ENCODE results near the gene PDGFRB.

Gene PDGFRB

DNA sequence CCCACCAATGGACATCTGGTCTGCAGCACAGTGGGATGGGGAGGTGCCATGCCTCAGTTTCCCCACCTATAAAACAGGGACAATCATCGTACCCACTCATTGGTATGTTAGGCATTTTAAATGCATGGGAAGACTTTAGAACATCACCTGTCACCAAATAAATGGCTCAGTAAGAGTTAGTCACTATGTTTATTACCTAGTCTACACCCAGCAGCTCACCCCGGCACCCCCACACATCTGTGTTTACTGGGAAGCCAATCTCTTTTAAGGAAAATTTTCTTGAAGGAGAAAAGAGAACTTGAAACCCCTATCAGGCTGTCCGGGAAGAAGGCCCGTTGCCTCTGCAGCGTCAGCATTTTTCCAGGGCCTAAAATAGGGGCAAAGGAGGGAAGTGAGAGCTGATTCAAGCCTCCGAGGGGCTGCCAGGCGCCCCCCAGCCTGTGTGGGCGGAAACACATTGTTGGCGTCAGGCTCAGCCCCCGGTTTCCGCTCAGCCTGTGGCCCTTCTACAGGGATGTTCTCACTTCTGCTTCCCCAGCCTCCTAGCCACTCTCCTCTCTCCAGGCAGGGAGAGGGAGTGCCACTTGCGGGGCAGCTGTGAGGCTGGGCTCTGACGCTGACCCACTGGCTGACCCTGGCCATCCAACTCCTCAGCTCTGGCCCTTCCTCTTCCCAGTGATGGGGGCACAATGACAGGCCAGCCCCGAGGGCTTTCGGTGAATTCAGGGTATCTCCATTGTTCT lies 73.9 kb downstream of the PDGFRB start:
- peak; percentile 98 to 99 (median 98) for DNase-seq

DNA sequence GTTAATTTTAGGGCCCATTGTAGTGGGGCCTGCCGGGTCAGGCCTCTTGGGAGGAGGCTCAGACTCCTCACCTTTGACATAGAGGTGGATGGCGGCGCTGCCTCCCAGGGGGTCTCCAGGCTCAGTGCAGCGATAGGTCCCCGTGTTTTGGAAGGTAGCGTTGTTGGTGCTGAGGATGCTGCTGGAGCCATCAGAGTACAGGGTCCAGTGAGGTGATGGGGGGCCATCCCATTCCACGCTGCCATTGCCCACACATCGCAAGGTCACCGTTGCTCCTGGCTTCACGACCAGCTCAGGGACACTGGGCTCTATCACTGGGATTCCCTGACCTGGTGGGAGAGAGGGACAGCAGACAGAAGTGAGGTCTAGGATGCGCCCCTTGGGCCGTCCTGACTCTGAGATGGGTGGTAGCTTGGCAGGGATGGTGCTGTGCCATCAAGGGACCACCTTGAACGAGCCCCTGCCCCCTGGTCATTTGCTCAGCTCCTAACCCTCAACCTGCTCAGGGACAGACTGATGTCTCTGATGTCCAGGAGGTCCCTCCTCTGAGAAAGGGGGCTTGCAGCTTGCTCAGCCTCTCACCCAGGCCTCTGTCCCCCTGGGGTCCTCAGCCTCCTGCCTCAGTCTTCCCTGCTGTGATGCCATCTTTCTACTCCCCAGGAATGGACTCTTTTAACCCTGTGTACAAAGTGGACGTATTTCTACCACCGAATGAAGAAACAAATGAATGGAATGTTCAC lies 74.8 kb downstream of the PDGFRB start:
- no peak for DNase-seq

DNA sequence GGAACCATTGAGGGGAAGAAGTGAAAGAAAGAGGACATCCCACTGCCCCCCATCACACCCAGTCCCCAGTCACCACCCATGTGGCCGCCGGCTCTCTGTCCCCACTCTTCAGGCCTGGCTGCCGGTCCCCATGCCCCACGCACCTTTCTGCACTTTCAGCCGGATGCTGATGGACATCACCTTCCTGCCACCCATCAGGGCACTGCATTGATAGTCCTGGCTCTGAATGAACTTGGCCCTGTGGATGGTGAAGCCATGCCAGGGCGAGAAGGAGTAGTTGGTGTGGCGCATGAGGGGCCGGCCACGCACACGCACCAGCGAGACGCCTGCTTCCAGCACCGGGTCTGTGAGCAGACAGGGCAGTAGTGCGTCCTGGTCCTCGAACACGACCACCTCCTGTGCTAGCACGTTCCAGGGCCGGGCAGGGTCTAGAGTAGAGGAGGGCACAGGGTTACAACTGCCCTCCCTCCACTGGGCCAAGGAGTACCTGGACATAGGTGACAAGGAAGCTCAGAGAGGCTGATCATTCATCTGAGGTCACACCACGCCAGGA lies 75.7 kb downstream of the PDGFRB start:
- DNase-seq, result no peak

DNA sequence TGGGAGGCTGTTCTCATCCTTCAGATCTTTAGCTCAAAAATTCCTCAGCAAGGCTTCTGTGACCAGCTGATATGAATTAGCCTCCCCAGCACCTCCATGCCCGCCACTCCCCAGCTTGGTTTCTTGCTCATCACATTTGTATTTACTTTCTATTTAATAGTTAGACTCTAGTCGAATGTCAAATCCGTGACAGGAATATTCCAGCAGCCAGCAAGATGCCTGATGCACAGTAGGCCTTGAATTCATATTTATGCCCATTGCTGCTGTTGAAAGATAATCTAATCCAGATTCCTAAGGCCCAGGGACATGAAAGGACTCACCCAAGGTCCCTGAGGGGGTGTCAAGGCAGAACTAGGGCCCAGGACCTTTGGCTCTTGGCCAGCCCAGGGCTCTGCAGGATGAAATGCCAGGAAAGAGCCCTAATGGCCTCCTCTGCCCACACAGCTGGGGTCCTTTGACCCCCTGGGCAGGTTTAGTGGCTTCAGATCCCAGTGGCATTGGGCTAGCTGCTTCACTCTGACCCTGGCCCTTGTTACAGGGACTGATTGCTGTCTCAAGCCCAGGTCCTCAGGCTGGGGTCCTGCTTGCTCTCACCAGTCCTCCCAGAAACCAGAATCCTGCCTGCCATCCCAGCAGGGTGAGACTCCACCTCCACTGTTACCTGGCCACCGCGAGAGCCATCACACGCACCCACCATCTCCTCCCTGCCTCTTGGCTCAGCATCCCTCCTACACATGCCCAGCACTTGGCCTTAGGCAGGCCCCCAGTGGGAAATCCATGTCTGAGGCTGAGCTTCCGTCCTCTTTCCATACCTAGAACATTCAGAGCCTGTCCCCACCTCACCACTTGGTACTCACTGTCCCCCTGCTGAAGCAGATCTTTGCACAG lies 76.6 kb downstream of the PDGFRB start:
- DNase-seq, result no peak

DNA sequence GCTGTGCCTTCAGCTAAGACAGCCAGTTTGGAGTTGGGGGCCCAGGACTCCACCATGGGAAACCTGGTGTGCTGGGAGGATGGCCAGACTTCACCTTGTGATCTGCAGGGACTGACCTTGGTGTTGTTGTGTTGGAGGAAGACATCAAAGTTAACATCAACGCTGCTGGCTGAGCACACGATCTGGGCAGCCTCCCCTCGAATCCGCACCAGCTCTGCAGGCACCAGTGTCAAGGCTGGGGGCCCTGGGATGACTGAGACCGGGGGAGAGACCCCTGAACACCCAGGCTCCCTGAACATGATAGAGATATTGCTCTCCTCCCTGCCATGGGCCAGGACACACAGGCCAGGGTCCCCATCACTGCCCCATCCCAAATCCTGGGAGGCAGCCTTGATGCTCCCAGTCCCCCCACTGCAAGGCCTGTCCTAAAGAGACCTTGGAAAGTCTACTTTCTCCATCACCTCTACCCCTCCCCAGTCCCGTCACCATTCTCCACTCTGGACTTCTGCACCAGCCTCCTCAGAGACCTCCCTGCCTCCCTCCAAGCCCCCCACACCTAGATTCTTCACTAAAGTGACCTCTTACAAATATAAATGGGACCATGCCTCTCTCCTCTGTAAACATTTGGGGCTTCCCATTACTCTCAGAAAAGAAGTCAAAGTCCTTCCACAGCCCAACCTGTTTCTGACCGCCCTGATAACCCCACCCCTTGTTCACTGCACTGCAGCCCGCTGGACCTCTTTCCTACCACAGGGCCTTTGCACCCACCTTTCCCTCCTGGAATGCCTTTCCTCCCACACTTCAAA lies 77.4 kb downstream of the PDGFRB start:
- DNase-seq, result no peak

DNA sequence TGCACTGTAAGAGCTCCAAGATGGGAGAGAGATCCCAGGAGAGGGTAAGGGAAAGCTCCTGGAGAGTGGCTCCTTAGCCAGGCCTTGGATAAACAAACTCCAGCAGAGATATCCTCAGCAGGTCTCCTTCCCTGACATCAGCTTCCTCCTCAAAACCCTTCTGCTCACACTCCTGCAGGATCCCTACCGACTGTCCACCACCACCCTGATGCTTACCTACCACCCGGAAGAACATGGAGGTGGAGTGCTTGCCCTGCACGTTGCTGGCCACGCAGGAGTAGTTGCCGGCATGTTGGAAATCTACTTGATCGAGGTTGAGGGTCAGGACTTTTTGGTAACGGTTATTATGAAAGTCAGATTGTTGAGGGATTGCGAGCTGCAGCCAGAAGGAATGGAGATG lies 78.6 kb downstream of the PDGFRB start:
- DNase-seq, result no peak

DNA sequence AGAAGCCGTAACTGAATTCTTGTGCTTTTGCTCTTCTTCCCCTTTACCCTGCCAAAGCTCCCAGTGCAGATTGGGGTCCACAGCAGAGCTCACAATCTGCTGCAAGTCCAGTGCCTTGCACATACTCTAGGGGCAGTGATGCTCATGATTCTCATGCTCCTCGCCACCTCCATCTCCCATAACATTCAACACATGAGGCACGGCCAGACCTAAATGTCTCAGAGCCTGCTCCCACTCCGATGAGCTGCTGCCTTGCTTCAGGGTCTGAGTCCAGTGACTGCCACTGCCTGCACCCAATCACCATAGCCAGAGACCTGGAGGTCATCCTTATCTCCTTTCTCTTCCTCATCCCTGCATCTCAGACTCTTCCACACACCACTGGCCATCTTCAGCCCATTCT lies 79.8 kb downstream of the PDGFRB start:
- DNase-seq, result peak in 1 of 4 experiments; percentile 1

DNA sequence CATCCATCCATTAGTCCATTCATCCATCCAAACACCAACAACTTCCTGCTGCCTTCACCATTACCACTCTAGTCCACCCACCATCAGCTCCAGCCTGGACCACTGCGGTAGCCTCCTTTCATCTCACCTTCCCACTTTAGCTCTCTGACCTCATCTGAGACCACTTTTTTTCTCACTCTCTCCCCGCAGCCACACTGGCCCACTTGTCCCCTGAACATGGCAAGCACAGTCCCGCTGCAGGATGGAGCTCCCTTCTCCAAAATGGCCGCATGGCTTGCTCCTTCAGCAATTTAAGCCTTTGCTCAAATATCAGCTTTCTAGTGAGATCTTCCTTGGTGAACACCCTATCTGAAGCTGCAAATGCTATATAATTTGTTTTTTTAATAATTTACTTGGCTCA lies 80.4 kb downstream of the PDGFRB start:
- no peak for DNase-seq

DNA sequence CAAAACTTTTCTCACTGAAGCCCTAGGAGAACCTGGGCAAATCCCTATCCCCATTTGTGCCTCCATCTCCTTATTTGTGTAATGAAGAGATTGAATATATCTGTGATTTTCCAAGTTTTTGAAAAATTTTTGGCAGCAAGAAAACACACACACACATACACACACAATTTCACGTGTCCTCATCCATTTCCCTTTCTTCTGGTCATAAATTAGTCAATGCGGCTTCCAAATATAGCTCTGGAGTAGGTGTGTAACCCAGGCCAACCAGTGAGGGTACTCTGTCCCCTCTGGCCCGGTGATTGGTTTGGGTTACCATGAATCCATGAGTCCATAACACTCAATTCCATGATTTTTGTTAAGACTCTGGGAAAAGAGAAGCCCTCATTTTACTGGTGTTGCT lies 82.0 kb downstream of the PDGFRB start:
- peak in 1 of 4 experiments; percentile 1 for DNase-seq

DNA sequence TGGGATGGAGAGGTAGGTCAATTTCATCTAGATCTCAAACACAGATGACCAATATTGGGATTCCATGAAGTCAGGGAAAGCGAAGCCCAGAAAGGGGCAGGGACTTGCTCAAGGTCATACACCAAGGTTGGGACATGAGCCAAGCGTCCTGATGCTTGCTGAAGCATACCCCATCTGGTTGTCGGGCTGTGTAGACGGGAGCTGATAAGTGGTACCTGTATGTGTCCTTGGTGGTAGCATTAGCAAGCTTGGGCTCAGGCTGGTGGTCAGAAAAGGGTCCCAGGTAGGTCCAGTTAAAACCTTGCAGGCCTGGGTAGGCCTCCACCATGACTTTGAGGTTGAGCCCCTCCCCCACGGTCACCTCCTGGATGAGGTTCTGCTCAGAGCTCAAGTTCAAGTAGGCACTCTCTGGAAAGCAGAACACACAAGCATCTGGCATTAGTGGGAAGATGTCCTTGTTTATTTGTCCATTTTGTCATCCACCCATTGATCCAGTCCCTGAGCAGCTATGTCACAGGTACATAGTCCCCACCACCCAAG lies 82.5 kb downstream of the PDGFRB start:
- peak in 1 of 4 experiments; percentile 5 for DNase-seq

DNA sequence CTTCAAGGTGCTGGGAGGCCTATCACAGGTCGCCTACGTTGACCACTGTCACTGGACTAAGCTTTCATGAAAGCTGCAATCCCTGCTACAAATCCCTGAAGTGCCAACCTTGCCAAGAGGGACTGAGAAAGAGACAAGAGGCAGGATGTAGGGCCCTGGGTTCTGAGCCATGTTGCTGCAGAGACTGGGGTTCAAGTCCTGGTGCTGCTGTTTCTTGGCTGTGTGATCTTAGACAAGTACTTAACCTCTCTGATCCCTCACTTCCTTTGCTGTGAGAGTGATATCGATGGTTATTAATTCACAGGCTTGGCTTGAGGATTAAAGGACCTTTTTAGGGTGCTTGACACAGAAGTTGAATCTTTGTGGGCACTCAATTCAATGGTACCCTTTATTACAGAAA lies 84.8 kb downstream of the PDGFRB start:
- DNase-seq, result peak in 1 of 4 experiments; percentile 1

DNA sequence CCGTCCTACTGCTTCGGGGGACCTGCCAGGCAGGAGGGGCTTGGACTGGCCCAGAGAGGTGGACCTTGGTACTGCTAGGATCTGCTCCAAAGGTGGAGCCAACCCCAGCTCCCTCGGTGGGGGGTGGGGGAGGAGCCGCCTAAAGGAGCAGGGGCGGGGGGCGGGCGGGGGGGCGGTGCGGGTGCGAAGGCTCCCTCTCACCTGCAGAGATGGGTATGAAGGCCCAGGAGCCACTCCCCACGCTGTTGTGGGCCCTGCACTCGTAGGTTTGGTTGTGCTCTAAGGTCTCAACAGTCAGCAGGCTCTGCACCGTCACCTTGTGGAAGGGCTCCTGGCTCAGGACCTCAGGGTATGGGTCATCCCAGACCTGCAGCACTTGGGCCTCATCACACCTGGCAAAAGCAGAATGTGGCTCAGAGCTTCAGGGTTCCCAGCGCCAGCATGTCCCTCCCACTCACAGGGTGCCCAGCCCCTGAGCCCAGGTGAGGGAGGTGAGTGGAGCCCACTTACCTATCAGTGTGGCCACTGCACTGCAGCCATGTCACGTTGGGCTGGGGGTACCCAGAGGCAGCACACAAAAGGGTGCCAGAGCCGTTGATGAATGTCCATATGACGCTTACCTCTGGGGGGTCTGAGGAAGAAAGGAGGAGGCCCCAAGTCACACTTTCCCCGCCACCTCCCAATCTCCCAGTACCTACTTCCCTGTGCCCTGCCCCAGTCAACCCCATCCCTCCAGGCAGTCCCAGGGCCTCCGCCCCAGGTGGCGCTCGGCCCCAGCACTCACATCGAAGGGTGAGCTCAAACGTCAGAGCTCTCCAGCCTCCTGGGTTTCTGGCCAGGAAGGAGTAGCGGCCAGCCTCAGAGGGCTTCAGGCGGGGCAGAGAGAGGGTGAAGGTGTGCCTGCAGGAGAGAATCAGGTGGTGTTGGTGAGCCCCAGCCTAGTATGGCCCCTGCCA lies 85.7 kb downstream of the PDGFRB start:
- DNase-seq, result no peak

DNA sequence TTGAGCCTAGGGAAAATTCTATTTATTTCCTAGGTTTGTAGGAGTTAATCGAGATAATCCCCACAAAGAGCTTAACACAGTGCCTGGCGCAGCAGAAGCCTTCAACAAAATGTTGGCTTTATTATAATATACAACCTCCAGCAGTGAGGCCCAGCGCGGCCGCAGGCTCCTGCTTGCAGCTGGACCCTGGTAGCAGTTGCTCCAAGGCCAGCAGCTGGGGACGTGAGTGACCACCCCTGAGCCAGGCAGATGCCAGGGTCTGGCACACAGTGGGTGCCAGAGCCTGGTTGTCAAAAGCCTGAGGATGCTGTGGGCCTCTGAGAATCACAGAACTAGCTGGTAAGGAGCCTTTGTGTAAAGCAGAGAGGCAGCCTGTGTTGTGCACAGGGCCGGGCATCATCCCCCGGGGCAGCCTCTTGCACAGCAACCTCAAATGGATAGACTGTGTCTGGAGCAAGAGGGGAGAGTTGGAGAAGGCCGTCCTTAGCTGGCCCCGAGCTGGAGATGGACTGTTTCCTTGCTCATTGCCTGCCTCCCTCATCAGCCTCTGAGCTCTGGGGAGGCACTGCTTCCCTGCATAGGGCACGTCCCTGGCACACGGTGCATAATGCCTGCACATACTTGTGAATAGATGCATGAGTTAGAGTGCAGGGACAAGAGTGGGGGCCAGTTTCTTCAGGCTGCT lies 86.5 kb downstream of the PDGFRB start:
- DNase-seq, result no peak

DNA sequence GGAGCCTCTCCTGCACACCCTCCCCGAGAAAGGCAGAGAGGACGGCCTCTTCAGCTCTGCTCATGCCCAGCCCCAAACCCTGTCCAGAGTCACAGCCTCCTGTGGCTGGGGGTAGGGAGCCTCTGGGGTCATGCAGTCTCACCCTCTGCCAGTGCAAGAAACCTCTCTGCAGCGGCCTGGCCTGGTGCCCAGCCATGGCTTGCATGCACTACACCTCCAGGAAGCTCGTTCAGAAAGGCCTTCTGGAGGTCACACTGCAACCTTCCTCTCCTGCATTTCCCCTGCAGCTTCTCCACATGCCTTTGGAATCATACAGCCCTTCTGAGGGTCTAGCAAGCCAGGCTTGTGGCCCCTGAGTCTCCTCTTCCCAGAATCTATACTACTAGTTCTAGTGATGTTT lies 87.2 kb downstream of the PDGFRB start:
- peak in 2 of 4 experiments; percentile 44 to 53 for DNase-seq

DNA sequence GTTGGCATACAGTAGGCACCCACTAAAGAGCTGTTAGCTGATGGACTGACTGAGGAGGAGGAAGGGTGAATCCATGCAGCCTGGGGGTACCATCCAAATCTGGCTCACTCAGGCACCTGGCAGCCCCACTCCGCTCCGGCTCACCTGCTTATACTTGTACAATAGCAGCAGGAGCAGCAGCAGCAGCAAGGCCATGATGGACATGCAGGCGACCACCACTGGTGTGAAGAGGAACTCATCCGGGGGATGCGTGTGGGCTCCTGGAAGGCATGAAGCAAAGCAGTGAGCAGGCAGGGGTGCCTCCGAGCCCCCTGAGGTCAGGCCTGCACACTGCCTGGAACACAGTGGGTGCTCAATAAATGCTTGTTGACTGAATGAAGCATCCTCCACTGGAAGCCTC lies 87.6 kb downstream of the PDGFRB start:
- DNase-seq, result no peak

DNA sequence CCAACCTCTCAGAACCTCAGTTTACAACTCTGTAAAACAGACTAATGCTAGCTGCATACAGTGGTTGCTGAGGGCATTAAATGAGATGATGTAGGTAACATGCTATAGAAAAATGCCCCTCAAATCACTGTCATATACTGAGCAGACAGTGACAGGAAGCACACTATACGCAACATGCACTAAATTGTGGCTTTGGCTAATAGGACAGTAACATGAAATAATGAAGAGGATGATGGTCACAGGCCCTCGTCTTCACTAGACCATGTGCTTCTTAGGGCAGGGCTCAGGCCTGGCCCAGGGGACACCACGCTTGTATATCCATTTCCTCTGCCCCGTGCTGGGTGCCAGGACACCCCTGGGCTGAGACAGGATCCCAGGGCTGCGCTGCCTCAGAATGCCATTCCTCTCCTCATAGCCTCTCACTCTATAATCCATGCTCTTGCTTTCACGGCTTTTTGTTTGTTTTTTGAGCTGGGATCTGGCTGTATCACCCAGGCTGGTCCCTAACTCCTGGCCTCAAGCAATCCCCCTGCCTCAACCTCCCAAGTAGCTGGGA lies 88.2 kb downstream of the PDGFRB start:
- DNase-seq, result peak in 3 of 4 experiments; percentile 45 to 47 (median 46)

DNA sequence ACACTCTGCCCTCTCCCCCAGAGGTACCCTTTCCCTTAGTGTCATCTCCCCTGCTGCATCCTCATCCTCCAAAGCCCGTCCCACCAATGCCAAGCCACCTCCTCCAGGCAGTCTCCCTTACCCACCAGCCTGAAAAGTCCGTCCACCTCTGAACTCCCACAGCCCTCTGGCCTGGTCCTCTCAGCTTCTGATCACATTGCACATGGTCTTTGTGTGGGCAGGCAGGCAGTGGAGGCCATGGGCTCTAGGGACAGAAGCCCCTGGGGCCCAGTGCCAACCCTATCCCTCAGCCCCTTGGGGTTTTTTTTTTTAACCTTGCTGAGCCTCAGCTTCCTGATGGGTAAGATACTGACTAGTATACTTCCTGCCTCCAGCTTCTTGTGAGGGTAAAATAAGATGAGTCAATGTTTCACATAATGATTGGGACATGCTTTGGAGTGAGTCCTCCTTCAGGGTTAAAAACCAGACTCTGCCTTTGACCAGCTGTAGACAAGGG lies 88.7 kb downstream of the PDGFRB start:
- DNase-seq, result peak; percentile 49 to 88 (median 72)

DNA sequence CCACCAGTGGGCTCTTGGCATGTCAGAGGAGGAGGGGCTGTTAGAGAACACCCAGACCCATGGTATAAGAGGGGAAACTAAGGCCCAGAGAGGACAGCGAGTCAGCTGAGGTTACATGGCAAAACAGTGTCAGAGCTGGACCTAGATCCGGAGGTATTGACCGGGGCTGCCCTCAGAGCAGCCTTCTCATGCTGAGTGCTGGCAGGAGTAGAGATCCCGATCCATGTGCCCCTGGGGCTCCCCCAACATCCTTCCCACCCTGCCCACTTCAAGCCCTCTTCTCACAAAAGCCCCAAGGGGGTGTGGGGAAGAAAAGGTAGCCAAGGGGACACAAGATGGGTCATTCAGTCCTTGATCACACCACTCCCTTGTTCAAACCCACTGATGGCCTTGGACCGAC lies 89.2 kb downstream of the PDGFRB start:
- no peak for DNase-seq

DNA sequence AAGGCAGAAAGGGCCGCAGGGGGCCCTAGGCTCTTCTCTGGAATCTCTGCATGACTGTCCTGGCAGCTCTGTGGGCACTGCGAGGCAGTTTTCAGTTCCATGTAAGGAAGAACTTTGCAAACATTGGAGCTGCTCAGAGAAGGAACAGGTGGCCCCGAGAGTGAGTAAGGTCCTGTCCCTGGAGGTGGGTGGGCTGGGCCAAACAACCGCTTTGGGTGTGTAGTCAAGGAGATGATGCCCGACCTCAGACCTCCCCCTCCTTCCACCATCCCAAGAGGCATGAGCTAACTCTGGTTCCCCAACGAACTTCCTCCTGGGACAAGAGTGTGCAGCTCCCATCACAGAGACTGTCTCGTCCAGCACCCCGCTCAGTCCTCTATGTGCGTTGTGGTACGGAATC lies 89.8 kb downstream of the PDGFRB start:
- DNase-seq, result peak; percentile 91 to 97 (median 96)
